HepG2 (cell line): ENCODE measurements around the gene BEND3. TPM values are rescaled to one million over a fixed set of nuclear protein-coding genes. Genes with fewer than 3 reads are reported as not detected.

Experiments used
- DR1 ChIP-seq: sonication (generic); formaldehyde crosslinking; IDR thresholded peaks from 2 replicates; pipeline ENCODE4 v1.8.0; 2021; ENCODE audit warnings: mild to moderate bottlenecking, missing genetic modification reagents, inconsistent platforms
- FOXA3 ChIP-seq: IDR thresholded peaks from 2 replicates; pipeline ENCODE4 v1.6.1; 2016; ENCODE audit warnings: missing genetic modification reagents, missing compliant biosample characterization
- LCORL ChIP-seq, 2 experiments: fragments of 450-650 bp in 1 of 2; sonication (generic) in 1 of 2; formaldehyde crosslinking in 1 of 2; IDR thresholded peaks; 2 replicates each; pipeline versions ENCODE4 v1.5.0 to v1.6.1; 2017 to 2020; ENCODE audit warnings: antibody characterized with exemption in 1 of 2, missing genetic modification reagents in 1 of 2
- POGZ ChIP-seq: sonication (generic); formaldehyde crosslinking; IDR thresholded peaks from 2 replicates; pipeline ENCODE4 v1.4.0; 2020; ENCODE audit warnings: mild to moderate bottlenecking, missing genetic modification reagents
- POLR2A ChIP-seq, 2 experiments: IDR thresholded peaks; 2 replicates each; pipeline ENCODE4 v1.6.1; 2011; ENCODE audit warnings: low read depth in 2 of 2, low read length in 2 of 2, mild to moderate bottlenecking in 1 of 2, moderate library complexity in 1 of 2; ENCODE audit not compliant: insufficient read depth in 1 of 2
- SALL1 ChIP-seq: sonication (generic); formaldehyde crosslinking; IDR thresholded peaks from 2 replicates; pipeline ENCODE4 v1.8.0; 2022; ENCODE audit warnings: mild to moderate bottlenecking, missing genetic modification reagents
- SAP130 ChIP-seq: IDR thresholded peaks from 2 replicates; pipeline ENCODE4 v1.6.1; 2016; ENCODE audit warnings: low read depth
- SP140L ChIP-seq: sonication (generic); formaldehyde crosslinking; IDR thresholded peaks from 2 replicates; pipeline ENCODE4 v1.4.0; 2020; ENCODE audit warnings: missing genetic modification reagents, borderline replicate concordance
- TARDBP ChIP-seq: sonication (generic); formaldehyde crosslinking; IDR thresholded peaks from 2 replicates; pipeline ENCODE4 v1.8.0; 2022; ENCODE audit warnings: mild to moderate bottlenecking, missing genetic modification reagents
- ZNF543 ChIP-seq: sonication (generic); formaldehyde crosslinking; IDR thresholded peaks from 2 replicates; pipeline ENCODE4 v1.4.0; 2020; ENCODE audit warnings: mild to moderate bottlenecking, missing genetic modification reagents
- polyA plus RNA-seq, 8 experiments: library from polyadenylated mRNA; depleted of rRNA in 3 of 8; stranded (reverse) in 7 of 8; unstranded in 1 of 8; fragments of >200 nt; fragmentation: Illumina TruSeq in 4 of 8; extraction: Trizol in 4 of 8; gene quantifications; 2 replicates each; pipeline versions ENCODE4 v1.2.1 to v1.2.3, GENCODE V29; 2011 to 2016; ENCODE audit warnings: low read depth in 4 of 8, missing spikeins in 1 of 8, mixed read lengths in 1 of 8; ENCODE audit not compliant: insufficient read depth in 1 of 8
- total RNA-seq, 5 experiments: library from RNA; depleted of rRNA; stranded (reverse); fragments of >200 nt; fragmentation: Illumina TruSeq; extraction: Trizol; gene quantifications; 2 replicates each; pipeline ENCODE4 v1.2.3, GENCODE V29; 2016; ENCODE audit warnings: low read depth in 1 of 5
- TF ChIP-seq, protein P1 (sequence below): IDR thresholded peaks from 2 replicates; pipeline ENCODE4 v1.6.1; 2016
- TF ChIP-seq, protein P2 (sequence below): sonication (generic); formaldehyde crosslinking; IDR thresholded peaks from 2 replicates; pipeline ENCODE4 v1.4.0; 2020; ENCODE audit warnings: missing genetic modification reagents, borderline replicate concordance
- TF ChIP-seq, protein P3 (sequence below): sonication (generic); formaldehyde crosslinking; IDR thresholded peaks from 2 replicates; pipeline ENCODE4 v1.5.1; 2020; ENCODE audit warnings: missing genetic modification reagents, mild to moderate bottlenecking, borderline replicate concordance
- TF ChIP-seq, protein P4 (sequence below): IDR thresholded peaks from 2 replicates; pipeline ENCODE4 v1.6.1; 2016; ENCODE audit warnings: missing compliant biosample characterization, missing genetic modification reagents, borderline replicate concordance
- TF ChIP-seq, protein P5 (sequence below): sonication (generic); formaldehyde crosslinking; IDR thresholded peaks from 2 replicates; pipeline ENCODE4 v1.5.0; 2020; ENCODE audit warnings: mild to moderate bottlenecking, missing genetic modification reagents, moderate library complexity
- TF ChIP-seq, protein P6 (sequence below): sonication (generic); formaldehyde crosslinking; conservative IDR thresholded peaks from 2 replicates; pipeline ENCODE4 v1.4.0; 2020; ENCODE audit warnings: mild to moderate bottlenecking, missing genetic modification reagents, moderate library complexity

BEND3 gene
- total and polyA plus RNA-seq, 2 of the 13 experiments (the other 11 are each of a cell fraction or from before 2014, with no cell fraction given) = 1.4 to 5.8 TPM

DNA sequence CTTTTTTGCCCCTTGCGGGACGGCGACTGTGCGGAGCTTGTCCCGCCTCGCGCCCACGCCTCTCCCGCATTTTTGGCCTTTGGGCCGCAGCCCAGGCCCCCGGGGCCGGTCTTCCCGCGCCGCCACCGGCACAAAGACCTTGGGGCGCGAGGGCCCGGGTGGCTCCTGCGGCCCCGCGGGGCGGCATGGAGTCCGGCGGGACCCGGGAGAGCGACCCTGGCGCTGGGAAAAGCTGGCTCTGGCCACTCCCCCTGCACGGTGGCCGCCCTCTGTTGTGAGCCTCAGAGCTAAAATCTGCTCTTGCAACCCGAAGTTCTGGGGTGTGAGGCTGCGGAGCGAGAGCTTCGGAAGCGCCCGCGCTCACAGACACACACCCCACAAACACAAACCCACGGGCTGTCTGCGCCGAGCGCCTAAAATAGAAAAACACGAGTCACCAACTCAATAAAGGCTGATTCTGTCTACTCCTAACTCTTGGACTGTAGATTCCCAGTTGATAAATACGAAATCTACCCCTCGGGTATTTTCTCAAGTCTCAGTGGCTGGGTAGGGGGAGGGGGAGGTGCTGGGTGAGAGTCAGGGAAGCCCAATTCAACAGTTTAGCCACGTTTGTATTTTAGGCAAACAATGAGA is 496 bp upstream of the BEND3 start (continued):
- peak; percentile 62 for TF ChIP-seq SALL1
- peak; percentile 52; the same call in 1 of the 2 replicates for TF ChIP-seq SP140L (CRISPR knock-in tag)
- peak; percentile 24; the same call in 1 of the 2 replicates for TF ChIP-seq FOXA3 (CRISPR knock-in tag)
- TF ChIP-seq, protein P1, sequence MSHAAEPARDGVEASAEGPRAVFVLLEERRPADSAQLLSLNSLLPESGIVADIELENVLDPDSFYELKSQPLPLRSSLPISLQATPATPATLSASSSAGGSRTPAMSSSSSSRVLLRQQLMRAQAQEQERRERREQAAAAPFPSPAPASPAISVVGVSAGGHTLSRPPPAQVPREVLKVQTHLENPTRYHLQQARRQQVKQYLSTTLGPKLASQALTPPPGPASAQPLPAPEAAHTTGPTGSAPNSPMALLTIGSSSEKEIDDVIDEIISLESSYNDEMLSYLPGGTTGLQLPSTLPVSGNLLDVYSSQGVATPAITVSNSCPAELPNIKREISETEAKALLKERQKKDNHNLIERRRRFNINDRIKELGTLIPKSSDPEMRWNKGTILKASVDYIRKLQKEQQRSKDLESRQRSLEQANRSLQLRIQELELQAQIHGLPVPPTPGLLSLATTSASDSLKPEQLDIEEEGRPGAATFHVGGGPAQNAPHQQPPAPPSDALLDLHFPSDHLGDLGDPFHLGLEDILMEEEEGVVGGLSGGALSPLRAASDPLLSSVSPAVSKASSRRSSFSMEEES (CRISPR knock-in tag) = no peak
- TF ChIP-seq SAP130 (CRISPR knock-in tag) = peak; percentile 55; the same call in 1 of the 2 replicates
- peak; percentile 37; the same call in 1 of the 2 replicates for TF ChIP-seq POGZ (CRISPR knock-in tag)
- TF ChIP-seq, protein P2, sequence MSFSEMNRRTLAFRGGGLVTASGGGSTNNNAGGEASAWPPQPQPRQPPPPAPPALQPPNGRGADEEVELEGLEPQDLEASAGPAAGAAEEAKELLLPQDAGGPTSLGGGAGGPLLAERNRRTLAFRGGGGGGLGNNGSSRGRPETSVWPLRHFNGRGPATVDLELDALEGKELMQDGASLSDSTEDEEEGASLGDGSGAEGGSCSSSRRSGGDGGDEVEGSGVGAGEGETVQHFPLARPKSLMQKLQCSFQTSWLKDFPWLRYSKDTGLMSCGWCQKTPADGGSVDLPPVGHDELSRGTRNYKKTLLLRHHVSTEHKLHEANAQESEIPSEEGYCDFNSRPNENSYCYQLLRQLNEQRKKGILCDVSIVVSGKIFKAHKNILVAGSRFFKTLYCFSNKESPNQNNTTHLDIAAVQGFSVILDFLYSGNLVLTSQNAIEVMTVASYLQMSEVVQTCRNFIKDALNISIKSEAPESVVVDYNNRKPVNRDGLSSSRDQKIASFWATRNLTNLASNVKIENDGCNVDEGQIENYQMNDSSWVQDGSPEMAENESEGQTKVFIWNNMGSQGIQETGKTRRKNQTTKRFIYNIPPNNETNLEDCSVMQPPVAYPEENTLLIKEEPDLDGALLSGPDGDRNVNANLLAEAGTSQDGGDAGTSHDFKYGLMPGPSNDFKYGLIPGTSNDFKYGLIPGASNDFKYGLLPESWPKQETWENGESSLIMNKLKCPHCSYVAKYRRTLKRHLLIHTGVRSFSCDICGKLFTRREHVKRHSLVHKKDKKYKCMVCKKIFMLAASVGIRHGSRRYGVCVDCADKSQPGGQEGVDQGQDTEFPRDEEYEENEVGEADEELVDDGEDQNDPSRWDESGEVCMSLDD = peak; percentile 12; the same call in 1 of the 2 replicates
- no peak for TF ChIP-seq TARDBP (CRISPR knock-in tag)
- TF ChIP-seq POLR2A (IDR thresholded peaks at IDR 0.05; ENCODE audit: insufficient read depth in 1 of 2, low read depth in 2 of 2, low read length in 2 of 2) = peak; percentile 70 to 82
- TF ChIP-seq DR1 (CRISPR knock-in tag) = peak; percentile 43; the same call in 1 of the 2 replicates
- peak; percentile 77; the same call in 1 of the 2 replicates for TF ChIP-seq ZNF543
- TF ChIP-seq, protein P3, sequence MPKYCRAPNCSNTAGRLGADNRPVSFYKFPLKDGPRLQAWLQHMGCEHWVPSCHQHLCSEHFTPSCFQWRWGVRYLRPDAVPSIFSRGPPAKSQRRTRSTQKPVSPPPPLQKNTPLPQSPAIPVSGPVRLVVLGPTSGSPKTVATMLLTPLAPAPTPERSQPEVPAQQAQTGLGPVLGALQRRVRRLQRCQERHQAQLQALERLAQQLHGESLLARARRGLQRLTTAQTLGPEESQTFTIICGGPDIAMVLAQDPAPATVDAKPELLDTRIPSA (CRISPR knock-in tag) = peak; percentile 60; the same call in 1 of the 2 replicates
- TF ChIP-seq LCORL (IDR thresholded peaks at IDR 0.05) = no peak
- TF ChIP-seq LCORL (CRISPR knock-in tag; IDR thresholded peaks at IDR 0.05) = peak; percentile 34; the same call in 1 of the 2 replicates
- TF ChIP-seq, protein P4, sequence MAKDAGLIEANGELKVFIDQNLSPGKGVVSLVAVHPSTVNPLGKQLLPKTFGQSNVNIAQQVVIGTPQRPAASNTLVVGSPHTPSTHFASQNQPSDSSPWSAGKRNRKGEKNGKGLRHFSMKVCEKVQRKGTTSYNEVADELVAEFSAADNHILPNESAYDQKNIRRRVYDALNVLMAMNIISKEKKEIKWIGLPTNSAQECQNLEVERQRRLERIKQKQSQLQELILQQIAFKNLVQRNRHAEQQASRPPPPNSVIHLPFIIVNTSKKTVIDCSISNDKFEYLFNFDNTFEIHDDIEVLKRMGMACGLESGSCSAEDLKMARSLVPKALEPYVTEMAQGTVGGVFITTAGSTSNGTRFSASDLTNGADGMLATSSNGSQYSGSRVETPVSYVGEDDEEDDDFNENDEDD (CRISPR knock-in tag) = peak; percentile 34; the same call in 1 of the 2 replicates
- TF ChIP-seq, protein P5, sequence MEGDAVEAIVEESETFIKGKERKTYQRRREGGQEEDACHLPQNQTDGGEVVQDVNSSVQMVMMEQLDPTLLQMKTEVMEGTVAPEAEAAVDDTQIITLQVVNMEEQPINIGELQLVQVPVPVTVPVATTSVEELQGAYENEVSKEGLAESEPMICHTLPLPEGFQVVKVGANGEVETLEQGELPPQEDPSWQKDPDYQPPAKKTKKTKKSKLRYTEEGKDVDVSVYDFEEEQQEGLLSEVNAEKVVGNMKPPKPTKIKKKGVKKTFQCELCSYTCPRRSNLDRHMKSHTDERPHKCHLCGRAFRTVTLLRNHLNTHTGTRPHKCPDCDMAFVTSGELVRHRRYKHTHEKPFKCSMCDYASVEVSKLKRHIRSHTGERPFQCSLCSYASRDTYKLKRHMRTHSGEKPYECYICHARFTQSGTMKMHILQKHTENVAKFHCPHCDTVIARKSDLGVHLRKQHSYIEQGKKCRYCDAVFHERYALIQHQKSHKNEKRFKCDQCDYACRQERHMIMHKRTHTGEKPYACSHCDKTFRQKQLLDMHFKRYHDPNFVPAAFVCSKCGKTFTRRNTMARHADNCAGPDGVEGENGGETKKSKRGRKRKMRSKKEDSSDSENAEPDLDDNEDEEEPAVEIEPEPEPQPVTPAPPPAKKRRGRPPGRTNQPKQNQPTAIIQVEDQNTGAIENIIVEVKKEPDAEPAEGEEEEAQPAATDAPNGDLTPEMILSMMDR = 0 out of 2 replicates have a peak, but pooled peaks have one; percentile 29
- TF ChIP-seq, protein P6, sequence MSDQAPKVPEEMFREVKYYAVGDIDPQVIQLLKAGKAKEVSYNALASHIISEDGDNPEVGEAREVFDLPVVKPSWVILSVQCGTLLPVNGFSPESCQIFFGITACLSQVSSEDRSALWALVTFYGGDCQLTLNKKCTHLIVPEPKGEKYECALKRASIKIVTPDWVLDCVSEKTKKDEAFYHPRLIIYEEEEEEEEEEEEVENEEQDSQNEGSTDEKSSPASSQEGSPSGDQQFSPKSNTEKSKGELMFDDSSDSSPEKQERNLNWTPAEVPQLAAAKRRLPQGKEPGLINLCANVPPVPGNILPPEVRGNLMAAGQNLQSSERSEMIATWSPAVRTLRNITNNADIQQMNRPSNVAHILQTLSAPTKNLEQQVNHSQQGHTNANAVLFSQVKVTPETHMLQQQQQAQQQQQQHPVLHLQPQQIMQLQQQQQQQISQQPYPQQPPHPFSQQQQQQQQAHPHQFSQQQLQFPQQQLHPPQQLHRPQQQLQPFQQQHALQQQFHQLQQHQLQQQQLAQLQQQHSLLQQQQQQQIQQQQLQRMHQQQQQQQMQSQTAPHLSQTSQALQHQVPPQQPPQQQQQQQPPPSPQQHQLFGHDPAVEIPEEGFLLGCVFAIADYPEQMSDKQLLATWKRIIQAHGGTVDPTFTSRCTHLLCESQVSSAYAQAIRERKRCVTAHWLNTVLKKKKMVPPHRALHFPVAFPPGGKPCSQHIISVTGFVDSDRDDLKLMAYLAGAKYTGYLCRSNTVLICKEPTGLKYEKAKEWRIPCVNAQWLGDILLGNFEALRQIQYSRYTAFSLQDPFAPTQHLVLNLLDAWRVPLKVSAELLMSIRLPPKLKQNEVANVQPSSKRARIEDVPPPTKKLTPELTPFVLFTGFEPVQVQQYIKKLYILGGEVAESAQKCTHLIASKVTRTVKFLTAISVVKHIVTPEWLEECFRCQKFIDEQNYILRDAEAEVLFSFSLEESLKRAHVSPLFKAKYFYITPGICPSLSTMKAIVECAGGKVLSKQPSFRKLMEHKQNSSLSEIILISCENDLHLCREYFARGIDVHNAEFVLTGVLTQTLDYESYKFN = 0 out of 2 replicates have a peak, but pooled peaks have one; percentile 41
